Lower leg skin (tissue), 3 donors: ENCODE measurements around the gene NELL1.

Experiments
- CTCF ChIP-seq, 3 donors: fragments of 450-650 bp; IDR thresholded peaks; one replicate each; pipeline ENCODE4 v1.5.1; 2016; ENCODE audit warnings: antibody characterized with exemption in 3 of 3, mild to moderate bottlenecking in 3 of 3, moderate library complexity in 2 of 3
- POLR2A ChIP-seq, 2 donors: fragments of 450-650 bp; IDR thresholded peaks; one replicate each; pipeline ENCODE4 v1.6.1; 2016 to 2017; ENCODE audit warnings: antibody characterized with exemption in 2 of 2, mild to moderate bottlenecking in 1 of 2, moderate library complexity in 1 of 2

DNA sequence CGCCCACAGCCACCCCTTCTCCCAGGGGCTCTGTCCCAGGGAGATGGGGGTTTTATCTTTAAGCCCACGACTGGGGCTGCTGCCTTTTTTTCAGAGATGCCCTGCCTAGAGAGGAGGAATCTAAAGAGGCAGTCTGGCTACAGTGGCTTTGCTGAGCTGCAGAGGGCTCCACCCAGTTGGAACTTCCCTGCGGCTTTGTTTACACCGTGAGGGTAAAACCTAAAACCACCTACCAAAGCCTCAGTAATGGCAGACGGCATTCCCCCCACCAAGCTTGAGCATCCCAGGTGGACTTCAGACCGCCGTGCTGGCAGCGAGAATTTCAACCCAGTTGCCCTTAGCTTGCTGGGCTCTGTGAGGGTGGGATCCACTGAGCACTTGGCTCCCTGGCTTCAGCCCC lies 535.8 kb downstream of the NELL1 start:
- TF ChIP-seq POLR2A (IDR thresholded peaks at IDR 0.05) (no peak), CTCF (IDR thresholded peaks at IDR 0.05) (no peak)
